ENCODE results near the gene SLC38A3.
"Not testable (repeated sequence)": the region's sequence is repeated elsewhere in the genome, so short reads cannot be mapped to it uniquely, and the experiment has no call there.

Gene SLC38A3

DNA sequence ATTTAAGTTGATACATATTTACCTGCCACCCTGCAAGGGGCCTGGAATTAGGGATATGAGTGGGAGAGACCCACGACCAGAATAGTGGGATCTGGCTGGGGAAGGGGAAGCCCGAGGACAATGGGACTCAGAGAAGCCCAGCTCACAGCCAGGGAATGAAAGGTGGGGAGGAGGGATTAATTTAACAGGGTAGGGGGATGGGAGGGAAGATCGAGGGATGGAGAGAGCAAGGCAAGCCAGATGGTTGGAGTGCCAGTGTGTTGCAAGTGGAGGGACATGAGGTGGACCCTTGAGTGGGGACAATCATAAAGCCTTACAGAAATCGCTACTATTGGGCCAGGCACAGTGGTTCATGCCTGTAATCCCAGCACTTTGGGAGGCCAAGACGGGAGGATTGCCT lies 26.5 kb downstream of the SLC38A3 start:
- no peak for DNase-seq (ENCODE audit: low read depth in 2 of 2)

GRCh38 chr3:50232303-50232702 lies 27.2 kb downstream of the SLC38A3 start:
- DNase-seq (ENCODE audit: low read depth in 2 of 2), result no peak

DNA sequence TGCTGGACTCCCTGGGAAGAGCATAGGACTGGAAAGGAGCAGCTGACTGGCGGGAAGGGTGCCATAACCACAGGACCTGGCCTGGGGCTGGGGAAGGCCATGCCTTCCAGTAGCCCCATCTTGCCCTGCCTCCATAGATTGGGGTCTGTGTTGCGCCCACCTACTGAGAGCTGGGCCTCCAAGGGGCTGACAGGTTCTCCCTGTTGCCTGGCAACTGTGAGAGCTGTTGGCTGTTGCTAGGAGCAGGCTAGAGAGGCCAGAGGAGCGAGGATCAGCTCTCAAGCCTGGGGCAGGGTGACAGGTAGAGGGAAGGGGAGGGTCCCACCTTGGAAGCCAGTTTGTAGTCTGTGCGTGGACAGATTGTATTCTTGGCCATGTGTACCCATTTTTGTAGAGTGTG lies 28.1 kb downstream of the SLC38A3 start:
- no peak for DNase-seq (ENCODE audit: low read depth in 2 of 2)

- DNase-seq (ENCODE audit: low read depth in 2 of 2), result peak; percentile 94 to 98
These were observed 30.8 kb downstream of the SLC38A3 start, which contains the start of gene GNAI2 for GRCh38 chr3:50235716-50236483. Gene GNAI2, plus strand, starts transcription at chr3:50236204. Its CDS starts 132 bp downstream, at chr3:50236336.

DNA sequence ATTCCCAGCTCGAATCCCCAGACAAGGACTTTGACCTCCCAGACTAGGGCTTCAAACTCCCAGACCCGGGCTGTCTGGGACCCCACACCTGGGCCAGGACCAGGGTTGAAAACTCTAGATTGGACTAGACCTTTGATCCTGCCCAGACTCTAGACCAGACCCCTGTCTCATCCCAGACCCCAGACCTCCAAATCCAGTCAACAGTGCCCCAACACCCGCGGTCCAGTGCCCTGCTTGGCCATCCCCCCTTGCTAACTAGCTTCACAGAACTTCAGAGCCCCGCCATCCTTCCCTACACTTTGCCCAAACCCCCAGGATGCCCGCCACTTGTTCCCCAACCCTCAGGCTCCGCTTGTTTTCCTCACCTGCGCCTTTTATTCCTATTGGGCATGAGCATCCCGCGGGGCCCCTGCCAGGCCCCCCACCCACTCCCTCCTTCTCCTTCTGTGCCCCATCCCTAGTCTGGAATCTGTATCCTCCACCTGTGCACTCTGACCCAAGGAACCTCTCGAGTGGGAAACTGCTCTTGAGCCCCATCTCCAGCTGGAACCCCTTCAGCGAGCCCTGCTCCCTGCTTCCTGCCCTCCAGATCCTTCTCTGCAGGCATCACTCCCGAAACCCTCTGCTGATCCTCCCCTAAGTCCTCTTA lies 31.5 kb downstream of the SLC38A3 start:
- no peak for DNase-seq (ENCODE audit: low read depth in 2 of 2)

GRCh38 chr3:50237133-50237651 lies 32.1 kb downstream of the SLC38A3 start:
- DNase-seq (ENCODE audit: low read depth in 2 of 2), result no peak

GRCh38 chr3:50237754-50238548 lies 32.9 kb downstream of the SLC38A3 start:
- DNase-seq (ENCODE audit: low read depth in 2 of 2), result peak; percentile 65 to 72

DNA sequence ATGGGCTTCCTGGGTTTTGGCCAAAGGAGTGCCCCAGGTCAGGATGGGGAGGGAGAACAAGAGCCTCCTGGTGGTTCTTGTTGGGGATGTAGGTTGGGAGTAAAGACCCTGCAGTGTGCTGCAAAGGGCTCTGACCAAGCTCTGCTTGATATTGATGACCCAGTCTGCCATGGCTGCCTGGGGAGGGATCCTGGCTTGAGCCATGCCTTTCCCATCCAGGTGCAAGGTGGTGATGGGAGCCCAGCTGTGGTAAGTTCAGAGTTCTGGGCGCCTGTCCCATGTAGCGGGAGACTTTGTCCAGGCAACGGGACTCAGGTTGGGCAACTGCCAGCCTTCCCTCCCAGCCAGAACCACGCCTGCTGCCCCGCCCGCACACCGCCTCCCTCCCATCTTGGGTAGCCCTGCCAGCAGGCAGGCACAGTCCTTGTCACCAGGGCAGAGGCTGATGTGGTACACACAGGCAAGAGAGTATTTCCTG lies 33.5 kb downstream of the SLC38A3 start:
- DNase-seq (ENCODE audit: low read depth in 2 of 2), result no peak

DNA sequence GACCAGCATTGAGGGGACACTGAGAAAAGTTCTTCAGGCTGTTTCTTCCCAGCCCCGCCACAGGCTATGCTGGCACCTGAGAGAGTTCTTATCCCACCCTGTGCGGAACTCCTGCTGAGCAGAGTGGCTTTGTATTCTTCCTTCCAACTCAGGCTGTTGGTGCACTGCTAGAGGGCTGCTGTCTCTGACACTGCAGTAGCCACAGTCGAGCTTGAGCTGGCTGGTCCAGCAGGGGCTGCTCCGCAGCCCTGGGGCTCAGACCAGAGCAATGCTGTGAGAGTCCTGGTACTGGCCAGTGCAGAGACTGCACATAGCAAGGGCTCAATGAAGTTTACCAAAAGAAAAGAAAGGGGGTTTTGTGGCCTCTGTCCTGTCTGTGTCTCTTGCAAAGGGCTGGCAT lies 34.6 kb downstream of the SLC38A3 start:
- DNase-seq (ENCODE audit: low read depth in 2 of 2), result no peak

DNA sequence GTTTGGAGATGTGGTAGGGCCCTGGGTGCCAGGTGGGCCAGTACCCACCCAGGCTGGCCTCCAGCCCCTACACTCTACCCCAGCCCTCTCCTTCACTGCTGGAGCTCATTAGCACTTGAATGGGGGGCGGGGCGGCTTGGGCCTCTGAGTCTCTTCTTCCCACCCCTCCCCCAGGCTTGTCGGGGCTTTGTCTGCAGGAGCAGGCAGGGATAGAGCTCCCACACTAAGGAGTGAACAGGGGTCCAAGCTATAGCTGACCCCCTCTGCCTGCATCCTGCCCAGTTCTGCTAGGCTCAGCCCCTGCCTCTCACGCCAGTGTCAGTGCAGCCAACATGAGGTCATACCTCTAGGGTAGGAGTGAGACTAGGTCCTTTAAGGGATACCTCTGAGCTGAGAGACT lies 36.1 kb downstream of the SLC38A3 start:
- DNase-seq (ENCODE audit: low read depth in 2 of 2), result no peak

GRCh38 chr3:50241713-50242380 lies 36.8 kb downstream of the SLC38A3 start:
- DNase-seq (ENCODE audit: low read depth in 2 of 2), result no peak

DNA sequence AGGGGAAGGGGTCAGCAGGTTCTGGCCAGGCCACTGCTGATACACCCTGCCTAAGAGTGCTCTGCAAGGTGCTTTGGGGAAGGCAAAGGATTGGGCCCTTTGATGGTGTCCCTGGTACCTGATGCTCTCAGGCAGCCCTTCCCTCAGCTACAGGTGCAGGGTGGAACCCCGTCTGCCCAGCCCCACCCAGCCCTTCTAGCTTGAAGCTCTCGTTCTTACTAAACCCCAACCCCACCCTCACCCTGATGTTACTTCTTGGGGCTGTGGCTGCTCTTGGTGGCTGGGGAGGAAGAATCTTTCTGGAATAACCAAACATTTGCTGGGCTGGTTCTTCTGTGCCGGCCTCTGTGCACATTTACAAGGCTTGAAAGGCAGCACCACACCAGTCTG lies 37.3 kb downstream of the SLC38A3 start:
- DNase-seq (ENCODE audit: low read depth in 2 of 2), result no peak

DNA sequence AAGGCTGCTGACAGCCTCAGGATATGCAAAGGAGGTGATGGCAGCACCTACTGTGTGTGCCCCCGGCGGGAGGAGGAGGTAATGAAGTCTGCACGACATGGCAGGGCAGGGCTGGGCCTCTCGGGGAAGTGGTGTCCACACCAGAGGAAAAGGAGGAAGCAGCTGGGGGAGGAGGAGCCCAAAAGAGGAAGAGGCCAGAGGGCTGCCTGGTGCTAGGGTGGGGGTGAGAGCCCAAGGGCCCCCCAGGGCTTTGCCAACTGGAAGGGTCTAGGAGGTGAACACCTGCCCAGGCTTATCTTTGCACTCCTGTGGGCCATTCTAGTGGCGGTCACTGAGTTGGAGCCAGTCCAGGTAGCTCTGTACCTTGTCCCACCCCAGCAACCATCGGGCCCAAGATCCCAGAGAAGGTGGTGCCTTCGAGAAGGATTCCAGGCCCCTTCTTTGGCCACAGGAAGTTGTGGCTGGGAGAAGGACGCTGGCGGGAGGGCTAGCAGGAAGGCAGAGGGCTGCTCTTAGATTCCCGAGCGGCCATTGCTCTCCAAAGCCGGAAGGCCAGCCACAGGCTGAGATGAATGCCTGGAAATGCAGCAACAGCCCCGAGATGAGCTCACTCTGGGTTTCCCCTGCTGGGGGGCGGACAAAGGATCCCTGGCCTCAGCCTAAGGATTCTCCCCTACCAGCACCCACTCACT lies 37.9 kb downstream of the SLC38A3 start:
- no peak for DNase-seq (ENCODE audit: low read depth in 2 of 2)

GRCh38 chr3:50243543-50243895 lies 38.4 kb downstream of the SLC38A3 start:
- no peak for DNase-seq (ENCODE audit: low read depth in 2 of 2)

DNA sequence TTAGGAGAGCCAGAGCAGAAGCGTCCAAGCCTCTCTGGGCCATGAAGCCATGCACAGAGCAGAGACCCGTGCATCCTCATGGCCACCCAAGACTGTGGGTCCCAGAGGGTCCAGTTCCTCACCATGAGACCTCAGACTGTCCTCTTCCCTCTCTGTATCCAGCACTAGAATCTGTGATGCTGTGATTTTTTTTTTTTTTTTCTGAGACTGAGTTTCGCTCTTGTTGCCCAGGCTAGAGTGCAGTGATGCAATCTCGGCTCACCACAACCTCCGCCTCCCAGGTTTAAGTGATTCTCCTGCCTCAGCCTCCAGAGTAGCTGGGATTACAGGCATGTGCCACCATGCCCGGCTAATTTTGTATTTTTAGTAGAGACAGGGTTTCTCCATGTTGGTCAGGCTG lies 39.7 kb downstream of the SLC38A3 start:
- not testable (repeated sequence) for DNase-seq (ENCODE audit: low read depth in 2 of 2)

DNA sequence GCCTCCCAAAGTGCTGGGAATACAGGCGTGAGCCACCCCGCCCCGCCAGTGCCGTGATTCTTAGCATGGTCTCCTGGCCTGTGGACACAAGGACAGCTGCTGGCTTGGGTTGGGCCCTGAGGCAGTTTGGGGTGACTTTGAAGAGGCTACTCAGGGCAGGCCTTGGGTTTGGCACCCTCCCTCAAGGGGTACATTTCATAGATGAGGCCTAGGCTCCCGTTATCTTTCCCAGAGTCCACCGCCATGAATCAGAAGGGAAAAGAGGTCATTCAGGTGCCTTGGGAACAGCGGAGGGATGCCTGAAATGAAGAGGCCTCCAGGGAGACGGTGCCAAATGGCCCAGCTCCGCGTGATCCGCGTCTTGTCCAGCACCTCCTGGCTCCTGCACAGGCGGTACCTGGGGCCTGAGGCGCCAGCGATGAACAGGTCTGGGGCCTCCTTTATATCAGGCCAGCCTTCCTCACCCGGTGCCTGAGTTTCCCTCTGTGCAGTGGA lies 40.2 kb downstream of the SLC38A3 start:
- DNase-seq (ENCODE audit: low read depth in 2 of 2), result no peak

- DNase-seq (ENCODE audit: low read depth in 2 of 2), result peak; percentile 91 to 93
These were observed 40.9 kb downstream of the SLC38A3 start for GRCh38 chr3:50245831-50246516.

DNA sequence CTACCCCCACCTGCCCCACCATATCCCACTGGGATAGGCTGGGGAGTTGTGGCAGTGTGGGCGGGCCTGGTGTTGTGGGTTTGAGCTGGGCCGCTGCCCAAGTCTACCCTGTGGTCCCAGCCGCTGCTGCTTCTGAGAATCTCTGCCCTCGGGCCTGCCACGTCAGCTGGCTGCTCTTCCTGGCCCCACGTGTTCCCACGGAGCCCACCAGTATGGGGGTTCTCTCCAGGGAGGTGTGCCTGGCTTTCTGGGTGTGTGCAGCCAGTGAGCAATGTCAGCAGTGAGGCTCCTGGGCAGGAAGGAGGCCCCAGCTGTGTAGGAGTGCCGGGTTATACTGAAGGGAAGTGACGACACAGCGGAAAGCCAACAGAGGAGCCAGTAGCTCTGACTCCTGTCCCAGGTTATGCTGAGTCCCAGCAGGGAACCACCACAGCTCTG lies 41.5 kb downstream of the SLC38A3 start:
- DNase-seq (ENCODE audit: low read depth in 2 of 2), result peak; percentile 52 to 67

DNA sequence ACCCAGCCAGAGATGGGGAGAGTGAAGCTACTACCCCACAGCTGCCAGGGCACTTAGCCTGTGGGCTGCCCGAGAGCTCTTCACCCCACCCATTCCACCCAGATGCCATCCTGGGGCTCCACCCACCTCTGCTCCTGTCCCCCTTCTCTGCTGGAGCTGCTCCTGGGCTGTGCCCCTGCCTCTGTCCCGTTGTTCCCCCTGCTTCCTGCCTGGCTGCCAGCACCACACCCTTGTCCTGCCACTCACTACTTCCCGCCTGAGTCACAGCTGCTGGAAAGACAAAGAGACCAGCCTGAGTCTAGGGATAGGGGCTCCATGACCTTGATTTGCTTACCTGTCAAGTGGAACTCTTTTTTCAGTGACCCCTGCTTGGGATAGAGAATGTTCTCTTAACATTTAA lies 43.3 kb downstream of the SLC38A3 start:
- no peak for DNase-seq (ENCODE audit: low read depth in 2 of 2)

DNA sequence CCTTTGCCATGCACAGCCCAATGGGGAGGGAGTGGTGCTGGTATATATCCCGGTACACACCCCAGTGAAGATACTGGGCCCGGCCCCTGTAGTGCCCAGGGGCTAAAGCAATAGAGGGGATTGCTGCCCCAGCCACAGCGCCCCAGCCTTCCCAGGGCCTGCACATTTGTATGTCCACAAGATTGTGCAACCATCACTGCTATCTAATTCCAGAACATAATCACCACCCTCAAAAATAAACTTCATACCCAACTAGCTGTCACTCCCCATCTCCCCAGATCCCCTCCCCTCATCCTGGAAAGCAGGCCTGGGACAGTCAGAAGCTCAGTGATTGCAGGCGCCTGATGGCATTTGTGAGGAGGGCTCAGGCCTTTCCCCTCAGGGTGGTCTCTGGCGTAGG lies 44.4 kb downstream of the SLC38A3 start:
- no peak for DNase-seq (ENCODE audit: low read depth in 2 of 2)

Data from stimulated activated CD8-positive, alpha-beta memory T cell treated with anti-CD3 and anti-CD28 coated beads, Interleukin-2, amount 100 ng/mL, for 1 hour (primary cell).